Superior temporal gyrus (tissue), 1 donor: ENCODE results near the gene CDH23.
A peak's percentile ranks its signal among the peaks of the same experiment; 100 is the strongest.

Experiments used
- DNase-seq: peaks from one replicate; pipeline ENCODE4 v3.0.0-alpha.2; 2016; ENCODE audit errors: extremely low spot score

The CDH23 gene

GRCh38 chr10:71755179-71755879 is 358.6 kb downstream of the CDH23 start:
- DNase-seq, result no peak

GRCh38 chr10:71756311-71757191 is 359.8 kb downstream of the CDH23 start:
- peak; percentile 60 for DNase-seq

- no peak for DNase-seq
Observed at GRCh38 chr10:71757399-71757922, 360.7 kb downstream of the CDH23 start.

- no peak for DNase-seq
Observed at GRCh38 chr10:71761105-71761511, 364.4 kb downstream of the CDH23 start.

GRCh38 chr10:71761541-71762113 is 364.9 kb downstream of the CDH23 start:
- no peak for DNase-seq

GRCh38 chr10:71762324-71762723 is 365.6 kb downstream of the CDH23 start:
- DNase-seq, result no peak

- DNase-seq, result no peak
Observed at GRCh38 chr10:71763352-71764127, 366.8 kb downstream of the CDH23 start.

- no peak for DNase-seq
Observed at GRCh38 chr10:71765176-71765904, 368.6 kb downstream of the CDH23 start.

GRCh38 chr10:71765906-71766716 is 369.4 kb downstream of the CDH23 start:
- DNase-seq, result no peak

GRCh38 chr10:71766717-71767419 is 370.1 kb downstream of the CDH23 start:
- DNase-seq, result no peak

- DNase-seq, result no peak
Observed at GRCh38 chr10:71767420-71768035, 370.8 kb downstream of the CDH23 start.

- DNase-seq, result no peak
Observed at GRCh38 chr10:71769279-71769823, 372.6 kb downstream of the CDH23 start.

GRCh38 chr10:71770255-71770654 is 373.5 kb downstream of the CDH23 start:
- DNase-seq, result no peak

GRCh38 chr10:71770789-71771188 is 374.1 kb downstream of the CDH23 start:
- DNase-seq, result no peak

GRCh38 chr10:71771204-71771603 is 374.5 kb downstream of the CDH23 start:
- DNase-seq, result no peak

GRCh38 chr10:71771821-71772617 is 375.3 kb downstream of the CDH23 start:
- no peak for DNase-seq

GRCh38 chr10:71772832-71773220 is 376.1 kb downstream of the CDH23 start:
- no peak for DNase-seq
